Calu3 (cell line): Measurements from ENCODE around the gene PAX5. TPM values are rescaled to one million over a fixed set of nuclear protein-coding genes. Genes with fewer than 3 reads are reported as not detected.

Source experiments
- BruUV-seq: library from RNA; stranded (reverse); fragments of 400-500 nt; replicated peaks from 2 replicates; lab custom pipeline; 2021; lab: Mats Ljungman, UMichigan
- CTCF ChIA-PET: fragments of 300-600 bp; sonication (Branson Sonifier 250); formaldehyde crosslinking; loops from one replicate; lab custom pipeline; 2022; ENCODE audit warnings: antibody characterized with exemption; lab: Charles Lee
- DNase-seq: peaks from one replicate; pipeline ENCODE4 v3.0.0; 2022
- H3K27ac Mint-ChIP-seq: one replicate; pipeline ENCODE4 v1.8.0; 2022; ENCODE audit warnings: mixed read lengths; ENCODE audit not compliant: unreplicated experiment
- H3K27me3 Mint-ChIP-seq: one replicate; pipeline ENCODE4 v1.8.0; 2022; ENCODE audit warnings: mixed read lengths; ENCODE audit not compliant: unreplicated experiment
- H3K36me3 Mint-ChIP-seq: one replicate; pipeline ENCODE4 v1.8.0; 2022; ENCODE audit warnings: mild to moderate bottlenecking, moderate library complexity, mixed read lengths; ENCODE audit not compliant: insufficient read depth, unreplicated experiment
- H3K4me1 Mint-ChIP-seq: one replicate; pipeline ENCODE4 v1.8.0; 2022; ENCODE audit warnings: mild to moderate bottlenecking, low read depth, mixed read lengths; ENCODE audit not compliant: unreplicated experiment
- H3K4me3 Mint-ChIP-seq: one replicate; pipeline ENCODE4 v1.8.0; 2022; ENCODE audit warnings: mild to moderate bottlenecking, low read depth, moderate library complexity, mixed read lengths; ENCODE audit not compliant: unreplicated experiment
- H3K9me3 Mint-ChIP-seq: one replicate; pipeline ENCODE4 v1.8.0; 2022; ENCODE audit warnings: low read depth, mixed read lengths; ENCODE audit not compliant: unreplicated experiment
- CTCF ChIP-seq: fragments of 200-600 bp; IDR thresholded peaks from one replicate; pipeline ENCODE4 v1.8.0; 2022; ENCODE audit warnings: antibody characterized with exemption; ENCODE audit not compliant: unreplicated experiment
- intact Hi-C: fragments of 100-400 bp; cut with micrococcal nuclease; formaldehyde crosslinking; loops from one replicate; pipeline ENCODE4 v1.10.0; 2022; ENCODE audit not compliant: unreplicated experiment
- total RNA-seq: library from RNA; stranded (reverse); gene quantifications from 2 replicates; pipeline ENCODE4 v1.2.3, GENCODE V29; 2022

Gene PAX5
- total RNA-seq, 1 experiment from 2014 or later, result not detected

DNA sequence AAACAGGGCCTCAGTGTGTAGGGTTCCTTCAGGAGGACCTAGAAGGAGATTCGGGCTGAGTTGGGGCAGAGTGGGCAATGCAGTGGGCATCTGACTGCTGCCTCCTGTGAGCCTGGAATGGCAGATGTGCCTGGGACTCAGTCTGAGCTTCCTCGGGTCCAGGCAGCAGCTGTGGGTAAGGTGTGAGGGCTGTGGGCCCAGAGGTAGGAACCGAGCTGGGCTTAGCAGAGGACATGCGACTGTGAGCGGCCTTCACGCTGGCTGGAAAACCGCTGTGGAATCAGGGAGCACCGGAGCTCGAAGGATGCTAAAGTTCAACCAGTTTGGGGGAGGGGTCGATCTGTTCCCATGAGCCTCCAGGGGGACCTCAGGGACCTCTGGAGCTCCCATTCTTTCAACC lies 137.0 kb downstream of the PAX5 start:
- DNase-seq, result no peak
- H3K9me3 Mint-ChIP-seq, result no peaks in the 10 kb centered on the region
- peaks cover 3% of the 10 kb centered on the region for H3K36me3 Mint-ChIP-seq
- no peaks in the 10 kb centered on the region for H3K4me1 Mint-ChIP-seq
- peaks cover 65% of the 10 kb centered on the region for H3K27me3 Mint-ChIP-seq
- H3K4me3 Mint-ChIP-seq, result no peak overlapping the region
- no TSS peak for BruUV-seq
- intact Hi-C loops, result no loop called here
- no peak overlapping the region for H3K27ac Mint-ChIP-seq
- CTCF ChIA-PET, result no interaction called here
- TF ChIP-seq CTCF, result no peak

- peaks cover 3% of the 10 kb centered on the region for H3K36me3 Mint-ChIP-seq
- no peak for TF ChIP-seq CTCF
- intact Hi-C loops, result no loop called here
- H3K4me1 Mint-ChIP-seq, result no peaks in the 10 kb centered on the region
- H3K27ac Mint-ChIP-seq, result no peak overlapping the region
- H3K27me3 Mint-ChIP-seq, result peaks cover 60% of the 10 kb centered on the region
- no peaks in the 10 kb centered on the region for H3K9me3 Mint-ChIP-seq
- BruUV-seq, result no TSS peak
- no peak for DNase-seq
- CTCF ChIA-PET, result no interaction called here
- no peak overlapping the region for H3K4me3 Mint-ChIP-seq
Observed at GRCh38 chr9:36896296-36896695, 137.8 kb downstream of the PAX5 start.

DNA sequence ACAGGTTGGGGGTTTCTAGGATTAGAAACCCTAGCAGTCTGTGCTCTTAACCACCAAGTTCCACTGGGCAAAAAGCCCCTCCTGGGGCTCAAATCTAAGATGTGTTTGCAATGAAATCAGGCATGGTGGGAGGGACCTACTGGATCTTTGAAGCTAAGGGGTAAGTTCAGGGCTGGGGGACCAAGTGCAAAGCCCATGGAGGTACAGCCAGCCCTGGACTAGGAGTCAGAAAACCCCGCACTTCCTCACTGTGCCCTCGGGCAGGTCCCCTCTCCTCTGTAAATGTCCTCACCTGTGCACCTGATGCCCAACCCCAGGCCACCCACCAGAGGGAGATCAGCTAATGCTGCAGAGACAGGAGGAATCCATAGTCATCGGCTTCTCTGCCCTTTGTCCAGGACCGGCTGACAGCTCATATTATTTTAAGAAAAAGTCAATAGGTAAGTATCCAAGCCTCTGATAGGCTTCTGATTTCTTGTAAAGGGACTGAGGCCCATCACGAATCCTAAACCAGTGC lies 138.3 kb downstream of the PAX5 start:
- H3K36me3 Mint-ChIP-seq, result peaks cover 3% of the 10 kb centered on the region
- no peak for TF ChIP-seq CTCF
- intact Hi-C loops, result no loop called here
- BruUV-seq, result no TSS peak
- no peaks in the 10 kb centered on the region for H3K4me1 Mint-ChIP-seq
- CTCF ChIA-PET, result no interaction called here
- H3K27ac Mint-ChIP-seq, result no peak overlapping the region
- no peak overlapping the region for H3K4me3 Mint-ChIP-seq
- no peaks in the 10 kb centered on the region for H3K9me3 Mint-ChIP-seq
- no peak for DNase-seq
- peaks cover 55% of the 10 kb centered on the region for H3K27me3 Mint-ChIP-seq

DNA sequence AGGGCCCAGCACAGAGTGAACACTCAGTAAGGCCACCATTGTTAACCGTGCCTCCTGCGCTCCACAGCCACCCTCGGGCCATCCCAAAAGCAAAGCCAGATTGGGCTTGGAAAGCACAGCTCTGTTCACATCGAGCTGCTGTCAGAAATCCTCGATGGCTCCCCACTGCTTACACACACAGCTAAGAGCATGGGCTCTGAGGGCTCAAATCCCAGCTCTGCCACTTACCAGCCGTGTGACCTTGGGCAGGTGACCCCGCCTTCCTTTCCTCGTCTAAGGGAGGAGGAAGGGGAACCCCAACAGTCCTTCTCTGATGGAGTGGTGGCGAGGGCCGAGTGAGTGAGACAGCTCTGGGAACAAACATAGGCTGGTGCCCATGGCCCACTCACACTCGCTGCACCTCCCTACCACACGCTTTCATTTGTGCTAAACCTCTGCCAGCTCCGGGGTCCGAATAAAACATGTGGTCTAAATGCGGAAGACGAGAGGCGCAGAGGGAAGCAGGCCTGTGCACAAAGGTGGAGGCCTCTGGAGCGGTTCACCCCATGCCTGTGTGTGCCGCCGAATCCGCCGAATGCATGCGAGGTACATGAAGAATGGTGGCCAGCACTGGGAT lies 139.3 kb downstream of the PAX5 start:
- TF ChIP-seq CTCF, result no peak
- Mint-ChIP-seq H3K36me3 (peaks cover 3% of the 10 kb centered on the region), H3K27ac (no peak overlapping the region), H3K4me1 (no peaks in the 10 kb centered on the region), H3K27me3 (peaks cover 50% of the 10 kb centered on the region), H3K9me3 (no peaks in the 10 kb centered on the region), H3K4me3 (no peak overlapping the region)
- intact Hi-C loops, result no loop called here
- BruUV-seq, result no TSS peak
- no peak for DNase-seq
- CTCF ChIA-PET, result no interaction called here
